Measurements from ENCODE around the gene PACS2.

- TF ChIP-seq CTCF (IDR thresholded peaks at IDR 0.05) (no peak), POLR2AphosphoS5 (IDR thresholded peaks at IDR 0.05) (no peak)
Observed at GRCh38 chr14:105315941-105316576, 1.5 kb downstream of the PACS2 start.

Data from prostate gland (tissue), 2 donors.